IMR-90 (cell line): ENCODE data around the gene ABCB4. TPM values are rescaled to one million over a fixed set of nuclear protein-coding genes. Genes with fewer than 3 reads are reported as not detected.

Source experiments
- ATAC-seq: fragments of 200-7000 bp; cut with Tn5 transposase; 2 replicates; pipeline ENCODE4 v1.9.1; 2020; ENCODE audit warnings: low read depth, mild to moderate bottlenecking, moderate library complexity
- BruUV-seq: library from RNA; stranded (reverse); fragments of 400-500 nt; replicated peaks from 2 replicates; lab custom pipeline; 2021; lab: Mats Ljungman, UMichigan
- CTCF ChIA-PET: fragments of 300-600 bp; formaldehyde crosslinking; extraction: SDS; loops from one replicate; lab custom pipeline; 2021; ENCODE audit warnings: antibody characterized with exemption; lab: Yijun Ruan, JAX
- POLR2A ChIA-PET: fragments of 300-600 bp; sonication (Branson Sonifier 250); formaldehyde crosslinking; loops from one replicate; lab custom pipeline; 2022; ENCODE audit warnings: antibody characterized with exemption; ENCODE audit not compliant: unreplicated experiment; lab: Charles Lee
- DNase-seq: peaks from one replicate; pipeline ENCODE4 v3.0.0; 2013
- H2AFZ ChIP-seq: replicated peaks from 2 replicates; pipeline ENCODE3; 2013; ENCODE audit warnings: low read length, mild to moderate bottlenecking; ENCODE audit not compliant: poor library complexity
- H2AK5ac ChIP-seq: 2 replicates; pipeline ENCODE4 v1.6.1; 2013; ENCODE audit warnings: low read depth, low read length, inconsistent platforms
- H2AK9ac ChIP-seq: replicated peaks from 2 replicates; pipeline ENCODE3; 2013; ENCODE audit warnings: mild to moderate bottlenecking, low read depth, low read length, moderate library complexity; ENCODE audit not compliant: poor library complexity
- H2BK120ac ChIP-seq: 2 replicates; pipeline ENCODE4 v1.6.1; 2013; ENCODE audit warnings: low read depth, low read length, inconsistent platforms
- H2BK15ac ChIP-seq: 3 replicates; pipeline ENCODE4 v1.6.1; 2013; ENCODE audit warnings: low read depth, low read length, inconsistent platforms
- H2BK20ac ChIP-seq: 2 replicates; pipeline ENCODE4 v1.6.1; 2013; ENCODE audit warnings: low read depth, mild to moderate bottlenecking, inconsistent platforms, low read length, moderate library complexity
- H2BK5ac ChIP-seq: 2 replicates; pipeline ENCODE4 v1.6.1; 2013; ENCODE audit warnings: mild to moderate bottlenecking, low read depth, low read length, inconsistent platforms; ENCODE audit not compliant: poor library complexity, severe bottlenecking
- H3K14ac ChIP-seq: replicated peaks from 2 replicates; pipeline ENCODE4 v1.6.1; 2013; ENCODE audit warnings: low read depth, low read length, inconsistent platforms
- H3K18ac ChIP-seq: 2 replicates; pipeline ENCODE4 v1.6.1; 2013; ENCODE audit warnings: low read depth, low read length, control low read depth
- H3K23ac ChIP-seq: 2 replicates; pipeline ENCODE4 v1.6.1; 2013; ENCODE audit warnings: low read depth, low read length, inconsistent platforms
- H3K27ac ChIP-seq: 2 replicates; pipeline ENCODE4 v1.5.1; 2013; ENCODE audit warnings: mild to moderate bottlenecking, control low read depth, low read length; ENCODE audit not compliant: insufficient read depth
- H3K27me3 ChIP-seq: 2 replicates; pipeline ENCODE4 v1.6.1; 2013; ENCODE audit warnings: low read length; ENCODE audit not compliant: control insufficient read depth, insufficient read depth
- H3K36me3 ChIP-seq: 2 replicates; pipeline ENCODE4 v1.6.1; 2013; ENCODE audit warnings: low read length, mixed read lengths; ENCODE audit not compliant: control insufficient read depth, insufficient read depth
- H3K4ac ChIP-seq: 2 replicates; pipeline ENCODE4 v1.6.1; 2013; ENCODE audit warnings: low read depth, low read length, inconsistent platforms
- H3K4me1 ChIP-seq: 2 replicates; pipeline ENCODE4 v1.6.1; 2013; ENCODE audit warnings: low read length, mixed read lengths; ENCODE audit not compliant: control insufficient read depth, insufficient read depth
- H3K4me2 ChIP-seq: 2 replicates; pipeline ENCODE4 v1.6.1; 2013; ENCODE audit warnings: low read depth, mild to moderate bottlenecking, control low read depth, low read length, moderate library complexity
- H3K4me3 ChIP-seq: 2 replicates; pipeline ENCODE4 v1.5.1; 2013; ENCODE audit warnings: low read depth, mild to moderate bottlenecking, control low read depth, low read length, moderate library complexity; ENCODE audit not compliant: insufficient read depth
- H3K56ac ChIP-seq: 2 replicates; pipeline ENCODE4 v1.6.1; 2013; ENCODE audit warnings: low read length, inconsistent platforms; ENCODE audit not compliant: insufficient read depth; ENCODE audit errors: extremely low read depth
- H3K79me1 ChIP-seq, 2 experiments: 2 replicates each; pipeline ENCODE4 v1.6.1; 2013; ENCODE audit warnings: low read length in 2 of 2, inconsistent platforms in 1 of 2, low read depth in 1 of 2
- H3K9ac ChIP-seq: 2 replicates; pipeline ENCODE4 v1.6.1; 2013; ENCODE audit warnings: low read depth, low read length, control low read depth
- H3K9me1 ChIP-seq: 2 replicates; pipeline ENCODE4 v1.6.1; 2013; ENCODE audit warnings: low read length, inconsistent platforms; ENCODE audit not compliant: insufficient read depth
- H3K9me3 ChIP-seq: 2 replicates; pipeline ENCODE4 v1.6.1; 2013; ENCODE audit warnings: low read length; ENCODE audit not compliant: control insufficient read depth, insufficient read depth
- H4K20me1 ChIP-seq: 2 replicates; pipeline ENCODE4 v1.6.1; 2013; ENCODE audit warnings: low read length, inconsistent platforms; ENCODE audit not compliant: insufficient read depth
- H4K5ac ChIP-seq: 2 replicates; pipeline ENCODE4 v1.6.1; 2013; ENCODE audit warnings: mild to moderate bottlenecking, low read depth, low read length, control low read depth
- H4K8ac ChIP-seq, 2 experiments: 2 replicates each; pipeline ENCODE4 v1.6.1; 2013; ENCODE audit warnings: low read depth in 2 of 2, low read length in 2 of 2, control low read depth in 1 of 2, inconsistent platforms in 1 of 2
- H4K91ac ChIP-seq: 2 replicates; pipeline ENCODE4 v1.6.1; 2013; ENCODE audit warnings: low read depth, low read length, inconsistent platforms; ENCODE audit not compliant: insufficient read depth
- NFE2L2 ChIP-seq: fragments of 150-350 bp; IDR thresholded peaks from 2 replicates; pipeline ENCODE4 v1.6.1; 2016; ENCODE audit warnings: low read depth, mild to moderate bottlenecking, low read length
- RFX5 ChIP-seq: IDR thresholded peaks from 2 replicates; pipeline ENCODE4 v1.8.0; 2012; ENCODE audit warnings: low read depth, mild to moderate bottlenecking, low read length, moderate library complexity
- WGBS, 2 experiments: methylation state at CpG; one replicate each; pipeline versions ENCODE4 v1.1.5 to v1.1.7; 2013; ENCODE audit warnings: missing lambda C conversion rate in 2 of 2; ENCODE audit not compliant: insufficient read length in 1 of 2; ENCODE audit errors: extremely low coverage in 2 of 2; 5-methylcytosine and 5-hydroxymethylcytosine counted together
- dilution Hi-C: fragments of 300-500 bp; cut with HindIII; formaldehyde crosslinking; loops from one replicate; pipeline ENCODE4 v1.14.3; 2018; ENCODE audit warnings: low sequenced_read_pairs; ENCODE audit not compliant: unreplicated experiment
- in situ Hi-C: fragments of 300-500 bp; cut with MboI; formaldehyde crosslinking; loops from 3 replicates; pipeline ENCODE4 v1.14.3; 2019; ENCODE audit warnings: low sequenced_read_pairs, inconsistent platforms, mixed read lengths
- intact Hi-C: fragments of 100-400 bp; cut with micrococcal nuclease; formaldehyde crosslinking; loops from 2 replicates; pipeline ENCODE4 v1.10.0; 2022
- polyA plus RNA-seq, 3 experiments: library from polyadenylated mRNA; depleted of rRNA; stranded (reverse); fragments of >200 nt; gene quantifications; 2 replicates each; pipeline ENCODE4 v1.2.3, GENCODE V29; 2012; ENCODE audit warnings: low replicate concordance in 1 of 3
- total RNA-seq: library from RNA; depleted of rRNA; stranded (reverse); fragments of >200 nt; gene quantifications from 2 replicates; pipeline ENCODE4 v1.2.3, GENCODE V29; 2012

Gene ABCB4
- total and polyA plus RNA-seq, 2 of the 4 experiments (the other 2 are of a cell fraction): not detected

GRCh38 chr7:87447116-87447635 is 28.3 kb downstream of the ABCB4 start:
- no peak for ATAC-seq

More at GRCh38 chr7:87447116-87447635, 28.3 kb downstream of the ABCB4 start:
- Histone ChIP-seq H3K9ac (no peak overlapping the region), H4K8ac (no peak overlapping the region), H4K91ac (no peak overlapping the region), H3K18ac (no peak overlapping the region), H3K4ac (no peak overlapping the region), H3K14ac (no peak overlapping the region), H3K27ac (no peak overlapping the region), H2BK20ac (no peak overlapping the region), H3K4me1 (no peaks in the 10 kb centered on the region), H2AK9ac (no peak overlapping the region), H3K9me3 (no peaks in the 10 kb centered on the region), H3K4me2 (no peak overlapping the region), H2BK5ac (no peak overlapping the region), H3K79me1 (no peaks in the 10 kb centered on the region), H3K36me3 (no peaks in the 10 kb centered on the region), H2BK15ac (no peak overlapping the region), H2AFZ (no peak overlapping the region), H2AK5ac (no peak overlapping the region), H3K9me1 (no peaks in the 10 kb centered on the region), H3K4me3 (no peak overlapping the region), H3K56ac (no peak overlapping the region), H2BK120ac (no peak overlapping the region), H3K27me3 (peaks cover 2% of the 10 kb centered on the region; the same call in 1 of the 2 replicates), H3K23ac (no peak overlapping the region), H4K5ac (no peak overlapping the region), H4K20me1 (no peaks in the 10 kb centered on the region)
- TF ChIP-seq RFX5: no peak
- no peak for TF ChIP-seq NFE2L2
- in situ Hi-C loops: no loop called here
- intact Hi-C loops: loop anchor here (10.0 kb wide), 1 partner anchor 178 kb away; the partner anchor contains the start of gene RUNDC3B
- dilution Hi-C loops: no loop called here
- POLR2A ChIA-PET: no interaction called here
- no CpG with 5 or more reads among the region's 4 CpGs for WGBS, 2 experiments
- CTCF ChIA-PET: no interaction called here
- BruUV-seq: no TSS peak
- DNase-seq: no peak
